Loucy (cell line): ENCODE results near the gene PRDM10.

Experiments
- CTCF ChIP-seq: fragments of 200-600 bp; sonication (generic); conservative IDR thresholded peaks from 2 replicates; pipeline ENCODE4 v1.5.1; 2014; ENCODE audit warnings: mild to moderate bottlenecking, antibody characterized with exemption, low read length
- EZH2phosphoT487 ChIP-seq: fragments of 200-600 bp; IDR thresholded peaks from 2 replicates; pipeline ENCODE4 v1.6.1; 2018; ENCODE audit warnings: antibody characterized with exemption, mild to moderate bottlenecking, moderate library complexity, borderline replicate concordance

- TF ChIP-seq CTCF (no peak), EZH2phosphoT487 (no peak)
Measured at GRCh38 chr11:129978447-129978846, 24.2 kb downstream of the PRDM10 start.
